ENCODE results near the gene RHPN2. TPM values are rescaled to one million over a fixed set of nuclear protein-coding genes. Genes with fewer than 3 reads are reported as not detected.

RHPN2 gene
- total and polyA plus RNA-seq, 8 donors, result 5.3 to 10.1 (median 8.8) TPM

- Histone ChIP-seq H3K4me1 (peaks cover 0 to 22% of the 10 kb centered on the region in 2 donors), H3K9me3 (no peaks in the 10 kb centered on the region), H3K27me3 (no peaks in the 10 kb centered on the region), H3K4me3 (no peak overlapping the region), H3K27ac (peak overlapping the region in 1 of 2 donors; percentile 10), H3K36me3 (no peaks in the 10 kb centered on the region)
- ATAC-seq (peak; percentile 32), DNase-seq (peak in 1 of 4 donors; percentile 18)
- no peak for TF ChIP-seq CTCF (IDR thresholded peaks at IDR 0.05)
- intact Hi-C loops (cut with DNase I), result no loop called here
These were observed 87.4 kb downstream of the RHPN2 start for GRCh38 chr19:32977280-32977679.

GRCh38 chr19:32976223-32976805, 88.4 kb downstream of the RHPN2 start:
- DNase-seq (peak in 3 of 4 donors; percentile 33 to 73 (median 53)), ATAC-seq (peak; percentile 23)
- Histone ChIP-seq H3K4me1 (peaks cover 0 to 26% of the 10 kb centered on the region in 2 donors), H3K9me3 (no peaks in the 10 kb centered on the region), H3K27me3 (no peaks in the 10 kb centered on the region), H3K36me3 (no peaks in the 10 kb centered on the region), H3K4me3 (no peak overlapping the region), H3K27ac (no peak overlapping the region)
- intact Hi-C loops (cut with DNase I), result no loop called here
- TF ChIP-seq CTCF (IDR thresholded peaks at IDR 0.05), result peak; percentile 42 to 63

- peaks cover 0 to 9% of the 10 kb centered on the region in 2 donors for H3K36me3 ChIP-seq
- ATAC-seq (peak; percentile 99), DNase-seq (peak; percentile 97 to 100 (median 98))
- H3K4me1 ChIP-seq, result peaks cover 6 to 32% of the 10 kb centered on the region in 2 donors
- peak within 1 kb of the TSS; percentile 42 to 74 for H3K27ac ChIP-seq
- peak within 1 kb of the TSS; percentile 80 to 90 for H3K4me3 ChIP-seq
- no peaks in the 10 kb centered on the region for H3K9me3 ChIP-seq
- intact Hi-C loops (cut with DNase I), result no loop called here
- no peak for TF ChIP-seq CTCF (IDR thresholded peaks at IDR 0.05)
- H3K27me3 ChIP-seq, result no peaks in the 10 kb centered on the region
These were observed 92.8 kb downstream of the RHPN2 start, which contains the start of the genes CEP89 and FAAP24 for GRCh38 chr19:32971715-32972540. Gene CEP89, minus strand, starts transcription at chr19:32971958. Its CDS starts 84 bp downstream, at chr19:32971874. Gene FAAP24, plus strand, starts transcription at chr19:32972242. Its CDS starts 955 bp downstream, at chr19:32973197.

GRCh38 chr19:32971012-32971595, 93.6 kb downstream of the RHPN2 start:
- TF ChIP-seq CTCF (IDR thresholded peaks at IDR 0.05), result no peak
- no peaks in the 10 kb centered on the region for H3K9me3 ChIP-seq
- peaks cover 0 to 12% of the 10 kb centered on the region in 2 donors for H3K36me3 ChIP-seq
- no peak for DNase-seq
- intact Hi-C loops (cut with DNase I), result no loop called here
- H3K4me3 ChIP-seq, result peak overlapping the region; percentile 80 to 90
- H3K27me3 ChIP-seq, result no peaks in the 10 kb centered on the region
- peak overlapping the region in 1 of 2 donors; percentile 37 for H3K27ac ChIP-seq
- peaks cover 6 to 25% of the 10 kb centered on the region in 2 donors for H3K4me1 ChIP-seq
- no peak for ATAC-seq

- H3K9me3 ChIP-seq, result no peaks in the 10 kb centered on the region
- TF ChIP-seq CTCF (IDR thresholded peaks at IDR 0.05), result no peak
- peaks cover 6 to 25% of the 10 kb centered on the region in 2 donors for H3K4me1 ChIP-seq
- intact Hi-C loops (cut with DNase I), result no loop called here
- H3K27me3 ChIP-seq, result no peaks in the 10 kb centered on the region
- H3K27ac ChIP-seq, result no peak overlapping the region
- DNase-seq, result no peak
- H3K4me3 ChIP-seq, result no peak overlapping the region
- ATAC-seq, result no peak
- peaks cover 0 to 28% of the 10 kb centered on the region in 2 donors for H3K36me3 ChIP-seq
These were observed 95.1 kb downstream of the RHPN2 start for GRCh38 chr19:32969549-32969948.
